GM10847 (cell line): ENCODE data around the gene SPRED2.

Source experiments
- POLR2A ChIP-seq: IDR thresholded peaks from 2 replicates; pipeline ENCODE4 v1.6.1; 2011; ENCODE audit not compliant: insufficient read length; ENCODE audit errors: extremely low read depth

The SPRED2 gene

DNA sequence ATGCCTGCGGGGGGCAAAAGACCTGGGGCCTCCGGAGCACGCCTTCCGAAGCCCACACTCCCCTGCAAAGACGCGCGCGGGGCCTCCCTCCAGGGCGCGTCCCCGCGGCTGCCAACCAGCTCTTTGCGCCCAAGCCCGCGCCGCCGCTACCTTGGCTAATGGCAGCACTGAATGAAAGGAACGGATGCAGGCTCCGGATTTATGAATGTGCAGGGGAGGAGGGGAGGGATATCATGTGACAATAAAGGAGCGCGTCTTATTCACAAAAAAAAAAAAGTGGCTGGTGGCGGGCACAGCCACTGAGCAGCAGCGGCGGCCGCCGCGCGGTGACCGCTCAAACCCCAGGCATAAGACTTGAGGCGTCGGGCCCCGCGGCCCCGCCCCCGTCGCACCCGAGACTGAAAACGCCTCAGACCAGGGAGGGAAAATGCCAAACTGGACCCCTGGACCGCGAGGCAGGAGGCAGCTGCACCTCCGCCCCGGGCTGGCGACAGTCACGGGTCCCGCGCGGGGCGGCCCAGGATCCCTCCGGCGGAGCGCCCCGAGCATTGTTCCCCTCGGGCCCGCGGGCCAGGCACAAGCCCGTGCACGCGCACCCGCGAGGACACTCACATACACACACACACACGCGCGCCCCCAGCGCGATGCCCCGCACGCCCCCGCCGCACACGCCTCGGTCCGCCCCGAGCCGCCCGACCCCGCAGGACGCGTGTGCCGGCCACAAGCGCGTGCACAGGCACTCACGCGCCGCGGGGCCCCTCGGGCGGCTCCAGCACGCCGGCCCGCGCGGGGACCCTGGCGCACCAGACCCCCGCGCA is 1.6 kb downstream of the SPRED2 start:
- TF ChIP-seq POLR2A: no peak

DNA sequence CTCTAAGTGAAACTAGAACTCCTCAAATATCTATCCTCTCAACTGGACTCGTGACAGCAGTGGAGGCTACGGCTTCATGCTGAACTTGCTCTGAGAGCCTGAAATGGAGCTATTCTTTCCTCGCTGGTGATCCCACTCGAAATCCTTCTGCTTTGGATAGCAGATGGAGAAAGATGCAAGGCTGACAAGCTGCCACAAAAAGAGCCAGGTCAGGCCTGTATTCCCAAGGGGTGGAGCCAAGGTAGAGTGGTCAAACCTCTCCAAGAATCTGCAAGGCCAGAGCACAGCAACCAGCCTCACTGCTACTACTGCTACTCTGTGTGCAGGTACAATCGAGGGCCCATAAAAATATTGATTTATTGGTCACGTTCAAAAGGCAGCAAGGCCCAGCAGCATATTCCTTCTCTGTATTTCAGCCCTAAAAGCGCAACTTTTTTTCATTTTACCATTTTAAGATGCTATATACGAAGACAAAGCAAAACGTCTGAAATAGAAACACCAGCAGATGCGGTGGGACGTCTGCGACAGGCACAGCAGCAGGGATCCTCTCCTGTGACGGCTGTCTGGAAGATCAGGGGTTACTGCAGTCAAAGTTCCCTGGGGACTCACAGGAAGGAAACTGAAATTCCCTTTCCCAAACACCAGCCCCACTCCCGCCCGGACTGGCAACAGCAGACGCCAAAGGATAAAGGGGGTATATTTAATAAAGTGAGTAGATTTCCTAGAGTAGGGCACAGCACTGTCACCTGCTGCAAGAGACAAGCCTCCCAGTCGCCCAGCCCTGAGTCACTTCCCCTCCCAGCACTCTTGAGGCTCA is 2.4 kb downstream of the SPRED2 start:
- TF ChIP-seq POLR2A: no peak

- TF ChIP-seq POLR2A: no peak
Measured at GRCh38 chr2:65427532-65427931, 4.9 kb downstream of the SPRED2 start.

GRCh38 chr2:65425276-65425675 is 7.1 kb downstream of the SPRED2 start:
- TF ChIP-seq POLR2A: no peak

- TF ChIP-seq POLR2A: no peak
Measured at GRCh38 chr2:65424391-65424790, 8.0 kb downstream of the SPRED2 start.

- no peak for TF ChIP-seq POLR2A
Measured at GRCh38 chr2:65421432-65421748, 11.0 kb downstream of the SPRED2 start.

- no peak for TF ChIP-seq POLR2A
Measured at GRCh38 chr2:65420712-65421431, 11.5 kb downstream of the SPRED2 start.

DNA sequence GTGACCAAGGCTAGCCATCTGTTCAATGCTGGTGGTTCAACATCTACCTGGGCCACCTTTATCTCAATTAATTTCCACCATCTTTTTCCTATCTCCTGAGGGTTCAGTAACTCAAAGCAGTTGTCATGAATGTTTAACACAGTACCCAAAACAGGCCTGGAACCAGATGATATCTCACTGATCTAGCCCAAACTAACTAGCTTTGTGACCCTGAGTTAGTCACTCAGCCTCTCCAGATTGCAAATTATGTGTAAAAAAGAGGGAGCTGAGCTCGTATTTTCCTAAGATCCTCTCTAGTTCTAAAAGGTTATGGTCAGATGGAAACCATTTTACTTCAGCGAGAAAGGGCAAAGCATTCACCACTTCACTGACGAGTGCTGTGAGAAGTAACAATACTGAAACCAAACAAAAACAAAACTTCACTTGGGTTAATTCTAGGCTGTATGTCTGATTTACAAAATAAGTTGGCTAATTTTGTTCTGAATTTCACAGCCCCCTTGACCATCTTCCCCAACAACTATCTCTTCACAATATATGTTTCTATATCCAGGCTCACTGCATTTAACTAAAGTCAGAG is 14.8 kb downstream of the SPRED2 start:
- no peak for TF ChIP-seq POLR2A

DNA sequence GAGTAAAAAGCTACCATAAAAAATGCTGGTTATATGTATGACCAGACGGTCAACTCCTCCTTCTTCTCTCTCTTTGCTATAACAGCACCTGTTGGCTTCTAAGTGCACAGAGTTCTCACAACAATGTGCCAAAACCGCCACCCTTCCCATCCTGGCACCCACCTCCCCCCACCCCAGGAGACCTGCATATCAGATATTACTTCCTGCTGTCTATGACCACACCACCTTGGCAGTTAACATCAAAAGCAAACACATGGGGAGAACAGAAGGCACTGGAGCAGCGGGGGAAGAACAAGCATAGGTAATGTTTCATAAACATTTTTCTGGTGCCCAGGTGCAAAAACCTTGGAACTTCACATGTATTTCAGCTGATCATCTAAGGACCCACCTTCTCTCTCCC is 15.5 kb downstream of the SPRED2 start:
- no peak for TF ChIP-seq POLR2A

DNA sequence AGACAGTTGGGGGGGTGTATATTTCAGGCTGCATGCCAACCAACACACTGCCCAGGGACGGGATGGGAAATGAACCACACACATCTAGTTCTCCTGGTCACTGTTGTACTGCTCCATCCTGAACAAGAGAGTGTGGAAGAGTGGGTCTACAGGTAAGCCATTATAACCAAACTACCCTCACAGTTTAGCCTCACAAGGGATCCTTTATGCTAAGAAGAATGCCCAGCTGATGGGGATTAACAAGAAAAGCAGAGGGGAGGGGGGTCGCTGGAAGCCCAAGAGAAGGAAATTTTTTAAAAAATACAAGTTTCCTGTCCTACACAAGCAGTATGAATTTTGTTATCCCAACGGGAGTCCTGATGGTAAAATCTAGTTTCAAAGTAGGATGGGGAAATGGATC is 16.1 kb downstream of the SPRED2 start:
- TF ChIP-seq POLR2A: no peak

- TF ChIP-seq POLR2A: no peak
Measured at GRCh38 chr2:65415091-65415490, 17.3 kb downstream of the SPRED2 start.

- no peak for TF ChIP-seq POLR2A
Measured at GRCh38 chr2:65413610-65414009, 18.8 kb downstream of the SPRED2 start.

DNA sequence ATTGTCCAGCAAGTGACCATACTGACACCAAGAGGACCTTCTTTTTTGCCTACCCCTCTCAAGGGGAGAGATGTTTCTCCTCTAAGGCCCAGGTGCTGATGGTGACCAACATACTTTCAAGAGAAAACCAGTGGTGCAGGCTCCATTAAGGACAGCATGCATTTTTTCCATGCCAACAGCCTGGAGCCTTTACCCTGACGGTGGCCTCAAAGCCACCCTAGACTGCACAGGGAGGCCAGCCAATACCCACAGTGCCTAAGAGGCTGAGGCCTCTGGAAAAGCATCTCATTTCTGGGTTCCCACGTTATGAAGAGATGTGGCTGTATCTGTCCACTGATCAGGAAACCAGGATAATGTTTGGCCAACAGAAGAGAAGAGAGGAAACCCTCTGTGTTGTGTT is 19.3 kb downstream of the SPRED2 start:
- no peak for TF ChIP-seq POLR2A

DNA sequence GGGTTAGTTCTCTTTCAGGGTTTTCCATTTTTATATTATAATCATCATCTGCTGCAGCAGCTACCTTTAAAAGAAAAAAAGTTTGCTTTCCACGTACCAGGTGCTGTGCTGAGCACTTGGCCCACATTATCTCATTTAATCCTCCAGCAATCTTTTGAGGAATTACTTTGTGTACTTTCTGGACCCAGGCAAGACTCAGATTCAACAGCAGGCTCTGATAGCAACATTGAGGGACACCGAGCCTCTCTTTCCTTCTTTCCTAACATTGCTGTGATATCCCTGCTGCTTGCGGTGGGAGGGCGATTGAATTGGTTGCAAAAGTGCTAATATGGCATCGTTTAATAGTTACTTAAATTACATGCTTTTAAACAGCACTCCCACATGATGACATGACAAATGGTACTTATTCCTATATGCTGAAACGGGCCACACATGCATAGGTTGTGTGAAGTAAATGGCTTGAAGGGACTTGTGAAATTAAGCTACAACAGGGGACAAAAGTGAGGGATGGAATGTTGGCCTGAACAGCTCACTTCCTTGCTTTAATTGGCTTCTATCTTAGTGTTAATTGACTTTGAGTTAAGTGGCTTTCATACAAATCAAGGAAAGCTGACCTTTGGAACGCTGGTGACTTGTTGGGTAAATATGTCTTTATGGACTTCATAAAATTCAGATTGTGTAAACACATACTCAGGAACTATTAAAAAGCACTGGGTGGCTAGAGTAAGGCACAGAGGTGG is 21.2 kb downstream of the SPRED2 start:
- no peak for TF ChIP-seq POLR2A

DNA sequence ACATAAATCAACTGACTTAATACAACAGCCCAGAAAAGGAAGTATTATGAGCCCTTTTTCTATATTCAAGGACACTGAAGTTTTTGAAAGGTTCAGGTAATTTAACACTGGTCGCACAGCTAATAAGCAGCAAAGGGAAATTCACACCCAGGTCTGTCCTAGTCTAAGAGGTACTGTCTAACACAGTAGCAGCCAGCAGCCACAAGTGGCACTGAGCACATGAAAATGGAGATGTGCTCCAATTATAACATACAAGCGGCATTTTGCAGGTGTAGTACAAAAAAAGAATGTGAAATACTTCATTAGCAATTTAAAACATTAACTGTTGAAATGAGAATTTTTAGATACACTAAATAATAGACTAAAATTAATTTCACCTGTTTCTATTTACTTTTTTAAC is 23.4 kb downstream of the SPRED2 start:
- TF ChIP-seq POLR2A: no peak

DNA sequence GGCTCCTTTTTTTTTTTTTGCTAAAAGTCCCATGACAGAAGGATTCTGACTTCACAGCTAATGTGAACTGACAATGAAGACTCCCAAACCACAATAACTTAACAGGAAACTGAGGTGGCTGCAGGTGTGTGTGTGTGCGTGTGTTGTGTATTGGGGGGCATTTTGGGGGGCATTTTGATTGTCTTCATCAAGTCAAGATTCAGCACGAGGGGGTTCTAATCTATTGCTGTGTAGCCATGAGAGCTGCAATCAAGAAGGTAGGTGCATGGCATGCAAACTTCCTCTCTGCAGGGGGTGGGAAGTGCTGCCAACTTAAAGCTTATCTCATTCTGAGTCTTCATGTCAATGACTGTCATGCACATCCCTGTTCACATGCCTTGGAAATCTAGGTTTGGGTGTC is 25.2 kb downstream of the SPRED2 start:
- no peak for TF ChIP-seq POLR2A
